GM13977 (cell line): ENCODE measurements around the gene SPPL2A.

Experiments
- DNase-seq: peaks from one replicate; pipeline ENCODE4 v3.0.0; 2012; ENCODE audit warnings: low spot score
- in situ Hi-C: fragments of 300-500 bp; cut with MboI; formaldehyde crosslinking; loops from one replicate; pipeline ENCODE4 v1.12.0; 2022; ENCODE audit warnings: low sequenced_read_pairs, low pct_unique_long_range_greater_than_20kb, mixed read lengths, inconsistent platforms; ENCODE audit not compliant: unreplicated experiment
- TF ChIP-seq, protein P1 (sequence below): IDR thresholded peaks from 2 replicates; pipeline ENCODE4 v1.5.1; 2012; ENCODE audit warnings: mild to moderate bottlenecking, control low read depth; ENCODE audit not compliant: insufficient read depth; ENCODE audit errors: extremely low read depth, missing control alignments

SPPL2A gene

GRCh38 chr15:50774450-50774849 lies 8.9 kb upstream of the SPPL2A start:
- DNase-seq: no peak
- in situ Hi-C loops: no loop called here
- TF ChIP-seq, protein P1, sequence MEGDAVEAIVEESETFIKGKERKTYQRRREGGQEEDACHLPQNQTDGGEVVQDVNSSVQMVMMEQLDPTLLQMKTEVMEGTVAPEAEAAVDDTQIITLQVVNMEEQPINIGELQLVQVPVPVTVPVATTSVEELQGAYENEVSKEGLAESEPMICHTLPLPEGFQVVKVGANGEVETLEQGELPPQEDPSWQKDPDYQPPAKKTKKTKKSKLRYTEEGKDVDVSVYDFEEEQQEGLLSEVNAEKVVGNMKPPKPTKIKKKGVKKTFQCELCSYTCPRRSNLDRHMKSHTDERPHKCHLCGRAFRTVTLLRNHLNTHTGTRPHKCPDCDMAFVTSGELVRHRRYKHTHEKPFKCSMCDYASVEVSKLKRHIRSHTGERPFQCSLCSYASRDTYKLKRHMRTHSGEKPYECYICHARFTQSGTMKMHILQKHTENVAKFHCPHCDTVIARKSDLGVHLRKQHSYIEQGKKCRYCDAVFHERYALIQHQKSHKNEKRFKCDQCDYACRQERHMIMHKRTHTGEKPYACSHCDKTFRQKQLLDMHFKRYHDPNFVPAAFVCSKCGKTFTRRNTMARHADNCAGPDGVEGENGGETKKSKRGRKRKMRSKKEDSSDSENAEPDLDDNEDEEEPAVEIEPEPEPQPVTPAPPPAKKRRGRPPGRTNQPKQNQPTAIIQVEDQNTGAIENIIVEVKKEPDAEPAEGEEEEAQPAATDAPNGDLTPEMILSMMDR: no peak

GRCh38 chr15:50773389-50773788 lies 7.9 kb upstream of the SPPL2A start:
- no peak for DNase-seq
- TF ChIP-seq, protein P1: no peak
- in situ Hi-C loops: no loop called here

GRCh38 chr15:50767332-50767861 lies 1.9 kb upstream of the SPPL2A start:
- peak; percentile 16 for DNase-seq
- in situ Hi-C loops: no loop called here
- TF ChIP-seq, protein P1: no peak

DNA sequence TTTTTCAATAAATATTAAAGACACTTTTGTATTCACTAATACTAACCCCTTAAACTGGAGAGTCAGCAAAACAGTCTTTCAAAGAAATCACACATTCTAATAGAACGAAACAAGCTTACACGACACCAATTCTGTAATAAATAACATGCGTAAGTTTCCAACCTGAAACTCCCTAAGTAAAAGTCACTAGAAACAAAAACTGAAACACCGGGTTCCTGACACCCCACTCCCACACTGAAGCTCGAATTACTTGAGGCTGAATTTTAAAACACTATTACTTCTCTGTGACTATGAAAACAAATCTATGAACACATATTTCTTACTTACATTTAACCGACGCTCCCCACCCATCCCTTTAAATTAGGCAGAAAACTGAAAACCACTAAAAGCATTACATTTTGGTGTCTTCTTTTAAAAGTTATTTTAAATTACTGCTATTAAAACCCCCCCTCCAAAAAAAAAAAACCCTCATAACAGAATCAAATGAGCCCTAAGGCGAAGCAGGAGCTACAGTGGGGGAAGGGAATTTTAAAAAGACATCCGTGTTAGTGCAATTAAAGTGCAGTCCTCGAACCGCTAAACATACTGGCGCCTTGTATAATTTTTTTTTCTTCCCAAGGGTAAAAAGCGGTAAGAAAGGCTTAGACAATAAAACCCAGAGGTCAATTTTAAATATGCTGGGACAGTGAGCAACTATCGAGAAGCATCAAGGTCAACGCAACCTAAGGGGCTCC lies 878 bp downstream of the SPPL2A start:
- in situ Hi-C loops: no loop called here
- TF ChIP-seq, protein P1: no peak
- DNase-seq: peak; percentile 77

GRCh38 chr15:50758712-50759205 lies 6.7 kb downstream of the SPPL2A start:
- in situ Hi-C loops: no loop called here

DNA sequence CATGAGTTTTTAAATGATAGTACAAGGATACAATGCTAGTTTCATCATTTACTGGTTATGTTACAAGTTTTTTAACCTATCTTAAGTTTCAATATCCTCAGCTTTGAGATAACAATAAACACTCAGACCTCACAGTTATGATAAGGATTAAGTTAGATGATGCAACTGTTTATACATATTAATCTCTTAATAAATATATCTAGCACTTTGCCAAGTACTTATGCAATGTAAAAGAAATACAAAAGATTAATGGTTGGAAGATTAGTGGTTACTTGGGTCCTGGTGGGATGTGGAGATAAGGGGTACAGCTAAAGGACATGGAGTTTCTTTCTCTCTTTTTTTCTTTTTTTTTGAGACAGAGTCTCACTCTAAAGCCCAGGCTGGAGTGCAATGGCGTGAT lies 12.0 kb downstream of the SPPL2A start:
- DNase-seq: no peak
- TF ChIP-seq, protein P1: no peak
- in situ Hi-C loops: no loop called here

More at GRCh38 chr15:50758712-50759205, 6.7 kb downstream of the SPPL2A start:
- TF ChIP-seq, protein P1: no peak
- DNase-seq: no peak
